Measurements from ENCODE around the gene HOXA10.

HOXA10 gene

DNA sequence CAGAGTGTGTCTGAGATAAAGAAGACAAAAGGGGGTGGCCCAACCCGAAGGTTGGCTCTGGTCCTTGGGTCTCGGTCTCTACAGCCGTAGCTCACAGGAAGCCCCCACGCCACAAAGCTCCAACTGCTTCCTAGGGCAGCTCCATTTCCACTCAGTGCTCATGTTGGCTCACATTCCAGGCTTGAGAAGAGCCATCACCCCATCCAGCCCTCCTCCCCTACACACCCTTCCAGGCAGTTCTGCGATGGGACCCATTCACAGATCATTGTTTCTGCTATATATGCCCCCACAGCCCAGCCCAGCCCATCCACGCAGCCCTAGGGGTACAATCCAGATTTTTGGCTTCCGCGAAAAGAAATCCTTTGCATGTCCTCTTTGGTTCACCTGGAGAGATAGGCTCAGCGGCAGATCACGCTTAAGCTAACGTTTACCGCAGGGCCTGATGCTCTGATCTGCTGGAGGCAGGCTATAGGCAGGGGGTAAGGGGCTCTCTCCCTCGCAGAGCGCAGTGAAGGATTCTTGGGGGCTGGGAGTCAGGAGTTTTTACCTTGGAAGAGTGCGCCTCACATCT, 17.1 kb upstream of the HOXA10 start:
- DNase-seq (ENCODE audit: low read depth in 2 of 2), result no peak

DNA sequence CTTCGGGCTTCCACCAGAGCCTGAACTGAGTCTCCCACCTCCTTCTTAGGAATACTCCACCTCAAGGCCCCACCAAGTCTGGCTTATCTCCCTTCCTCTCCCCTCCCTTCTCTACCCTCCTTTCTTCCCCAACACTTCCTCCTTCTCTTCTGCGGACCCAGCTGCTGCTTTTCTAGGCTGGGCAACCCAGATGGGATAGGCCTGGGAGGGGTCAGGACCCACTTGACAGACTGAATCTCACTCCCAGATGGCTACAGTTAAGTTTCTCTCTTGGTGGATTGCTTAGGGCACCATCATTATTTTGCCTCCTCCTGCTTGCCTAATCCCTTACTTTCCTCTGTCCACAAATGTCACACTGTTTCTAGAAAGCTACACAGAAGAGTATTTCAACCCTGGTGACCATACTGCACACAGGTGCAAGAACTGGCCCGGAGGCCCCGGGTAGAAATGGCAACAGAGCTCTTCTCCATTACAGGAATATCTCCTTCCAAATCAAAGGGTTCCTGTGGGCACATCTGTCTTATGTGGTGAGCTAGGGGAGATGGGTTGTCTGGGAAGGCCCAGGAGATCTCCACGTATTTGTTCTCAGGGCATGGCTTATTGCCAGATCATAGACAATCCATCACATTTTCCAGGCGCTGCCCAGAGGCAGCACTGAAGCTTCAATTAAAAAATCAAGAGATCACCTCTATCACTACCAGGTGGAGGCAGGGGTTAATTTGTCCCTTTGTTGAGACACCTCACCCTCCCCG, 16.1 kb upstream of the HOXA10 start:
- no peak for DNase-seq (ENCODE audit: low read depth in 2 of 2)

GRCh38 chr7:27189295-27189996, 15.3 kb upstream of the HOXA10 start:
- no peak for DNase-seq (ENCODE audit: low read depth in 2 of 2)

DNA sequence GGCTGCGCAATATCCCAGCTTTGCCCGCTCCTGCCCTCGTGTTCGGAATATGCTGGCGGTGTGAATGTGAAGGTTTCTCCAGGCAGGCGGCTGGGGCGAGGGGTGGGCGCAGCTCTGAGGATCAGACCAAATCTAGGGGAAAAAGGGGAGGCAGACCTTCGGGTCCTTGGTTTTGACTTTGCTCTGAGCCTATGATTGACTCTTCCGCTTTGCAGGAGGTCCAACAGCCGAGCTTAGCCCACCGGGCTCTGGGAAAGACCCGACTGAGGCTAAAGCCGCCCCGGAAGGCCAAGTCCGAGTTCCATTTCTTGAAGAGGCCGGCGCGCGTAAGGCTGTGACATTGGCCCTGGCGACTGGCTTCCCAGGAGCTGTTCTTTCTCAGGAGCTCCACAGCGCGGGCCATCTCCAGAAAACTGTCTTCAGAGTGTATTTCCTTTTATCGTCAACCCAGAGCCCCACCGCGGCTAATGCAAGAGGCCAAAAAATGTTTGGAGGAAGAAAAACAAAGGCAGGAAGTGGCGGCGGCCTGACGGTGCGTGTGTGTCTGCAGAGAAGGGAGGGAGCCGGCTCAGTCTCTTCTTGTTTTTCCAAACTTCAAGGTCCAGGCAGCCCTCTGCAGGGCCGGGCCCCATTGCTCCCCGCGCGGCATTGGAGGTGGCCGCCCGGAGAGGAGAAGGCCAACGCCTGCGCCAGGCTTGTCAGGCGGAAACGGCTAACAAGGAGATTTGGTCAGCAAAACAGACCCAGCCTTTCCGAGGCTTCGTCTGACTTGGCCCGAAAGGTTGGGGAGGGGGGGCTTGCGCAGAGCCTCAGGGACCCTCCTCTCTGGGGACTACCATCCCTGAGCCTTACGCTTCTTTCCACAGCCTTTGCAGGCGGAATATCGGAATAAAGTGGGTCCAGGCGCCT, 14.5 kb upstream of the HOXA10 start:
- DNase-seq (ENCODE audit: low read depth in 2 of 2), result no peak

GRCh38 chr7:27187475-27188385, 13.6 kb upstream of the HOXA10 start:
- DNase-seq (ENCODE audit: low read depth in 2 of 2), result no peak

GRCh38 chr7:27186668-27187474, 12.8 kb upstream of the HOXA10 start:
- DNase-seq (ENCODE audit: low read depth in 2 of 2), result no peak

DNA sequence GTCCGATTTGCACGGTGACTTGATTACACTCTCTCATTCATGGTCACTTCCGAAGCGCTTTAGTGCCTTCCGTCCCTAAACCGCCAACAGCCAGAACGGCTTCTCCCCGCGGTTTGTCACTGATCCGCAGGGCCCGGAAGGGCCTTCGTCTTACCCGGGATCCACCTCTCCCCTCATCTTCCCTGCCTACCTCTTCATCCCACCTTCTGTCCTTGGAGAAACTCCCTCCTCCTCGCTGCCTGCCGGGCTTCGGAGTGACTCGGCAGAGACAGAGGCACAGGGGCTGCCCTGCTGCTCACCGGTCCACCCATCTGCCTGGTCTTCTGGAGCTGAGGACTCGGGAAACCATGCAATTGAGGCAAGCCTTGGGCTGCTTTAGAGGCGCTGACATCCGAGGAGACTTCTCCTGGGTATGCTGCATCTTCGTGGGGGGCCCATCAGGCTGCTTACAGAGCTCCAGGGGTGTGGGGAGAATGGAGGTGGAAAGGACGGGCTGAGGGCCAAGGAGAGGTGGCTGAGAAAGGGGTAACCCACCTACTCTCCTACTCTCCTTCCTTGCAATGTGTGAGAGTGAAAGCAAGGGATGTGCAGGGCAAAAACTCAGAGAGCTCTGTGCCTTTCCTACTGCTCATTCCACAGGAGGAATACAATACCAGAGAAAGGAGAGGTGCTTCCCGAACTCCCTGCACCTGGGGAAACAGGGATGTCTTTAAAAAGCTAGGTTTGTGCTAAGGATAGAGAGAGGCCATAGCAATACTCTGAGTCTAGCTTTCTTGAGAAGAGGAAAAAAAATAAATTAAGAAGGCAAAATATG, 11.9 kb upstream of the HOXA10 start:
- no peak for DNase-seq (ENCODE audit: low read depth in 2 of 2)

GRCh38 chr7:27185013-27185853, 11.1 kb upstream of the HOXA10 start, which contains the start of gene HOXA11:
Gene HOXA11 (minus strand): TSS chr7:27185232. CDS start chr7:27185144, 88 bp downstream.
- DNase-seq (ENCODE audit: low read depth in 2 of 2), result no peak

GRCh38 chr7:27184337-27185012, 10.4 kb upstream of the HOXA10 start:
- DNase-seq (ENCODE audit: low read depth in 2 of 2), result no peak

- no peak for DNase-seq (ENCODE audit: low read depth in 2 of 2)
Observed at GRCh38 chr7:27183682-27184336, 9.7 kb upstream of the HOXA10 start.

DNA sequence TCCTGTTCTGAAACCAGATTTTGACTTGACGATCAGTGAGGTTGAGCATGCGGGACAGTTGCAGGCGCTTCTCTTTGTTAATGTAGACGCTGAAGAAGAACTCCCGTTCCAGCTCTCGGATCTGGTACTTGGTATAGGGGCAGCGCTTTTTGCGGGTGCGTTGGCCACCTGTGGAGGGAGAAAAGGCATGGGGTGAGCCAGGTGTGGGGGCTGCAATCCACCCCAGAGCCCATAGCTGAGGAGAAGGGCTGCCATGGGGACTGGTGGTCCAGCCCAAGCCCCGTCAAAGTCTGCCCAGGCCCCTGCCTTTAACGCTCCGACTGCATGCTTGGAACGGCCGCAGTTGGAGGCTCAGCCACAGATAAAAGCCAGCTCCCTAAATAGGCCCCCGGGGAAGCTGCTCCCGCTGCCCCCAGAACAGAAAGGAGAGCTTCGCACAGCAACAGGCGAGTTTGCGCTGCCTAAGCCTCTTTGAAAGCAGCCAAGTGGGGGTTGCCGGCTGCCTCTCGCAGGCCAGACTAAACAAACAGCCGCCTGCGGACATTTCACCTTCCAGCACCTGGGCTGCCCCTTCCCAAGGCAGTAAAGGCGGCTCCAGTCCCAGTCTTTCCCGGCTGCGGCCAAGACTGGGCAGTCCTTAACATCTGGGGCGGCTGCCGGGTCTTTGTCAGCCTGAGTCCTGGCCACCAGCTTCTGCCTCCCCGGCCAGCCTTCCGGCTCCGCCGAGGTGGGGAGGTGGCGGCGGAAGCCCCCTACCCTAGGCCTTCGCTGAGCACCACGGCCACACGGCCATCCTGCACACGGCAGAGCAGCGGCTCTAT, 9.0 kb upstream of the HOXA10 start:
- DNase-seq (ENCODE audit: low read depth in 2 of 2), result no peak

DNA sequence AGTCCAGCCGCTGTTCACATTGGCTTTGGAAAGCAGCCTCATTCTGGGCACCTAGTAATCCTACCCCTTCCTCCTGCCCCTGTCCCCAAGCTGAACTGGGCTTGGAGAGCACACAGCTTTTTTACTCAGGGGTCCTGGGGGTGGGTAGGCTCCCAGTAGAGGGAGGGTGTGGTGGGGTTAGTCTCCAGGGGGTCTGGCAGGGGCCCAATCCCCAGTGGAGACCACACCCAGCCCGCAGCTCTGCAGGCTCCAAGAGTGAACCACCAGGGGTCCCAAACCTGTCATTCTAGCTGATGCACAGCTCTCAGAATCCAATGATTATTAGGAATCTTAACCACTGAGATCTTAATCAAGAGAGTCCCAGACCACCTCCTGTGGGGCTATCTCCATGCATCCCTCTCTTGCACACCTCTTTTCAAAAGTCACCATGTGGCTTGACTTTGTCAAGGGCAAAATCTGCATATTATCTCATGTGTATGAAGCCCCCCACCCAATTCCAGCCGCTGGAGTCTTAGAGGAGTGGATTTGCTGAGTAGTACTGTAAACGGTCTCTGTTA, 8.2 kb upstream of the HOXA10 start:
- DNase-seq (ENCODE audit: low read depth in 2 of 2), result no peak

DNA sequence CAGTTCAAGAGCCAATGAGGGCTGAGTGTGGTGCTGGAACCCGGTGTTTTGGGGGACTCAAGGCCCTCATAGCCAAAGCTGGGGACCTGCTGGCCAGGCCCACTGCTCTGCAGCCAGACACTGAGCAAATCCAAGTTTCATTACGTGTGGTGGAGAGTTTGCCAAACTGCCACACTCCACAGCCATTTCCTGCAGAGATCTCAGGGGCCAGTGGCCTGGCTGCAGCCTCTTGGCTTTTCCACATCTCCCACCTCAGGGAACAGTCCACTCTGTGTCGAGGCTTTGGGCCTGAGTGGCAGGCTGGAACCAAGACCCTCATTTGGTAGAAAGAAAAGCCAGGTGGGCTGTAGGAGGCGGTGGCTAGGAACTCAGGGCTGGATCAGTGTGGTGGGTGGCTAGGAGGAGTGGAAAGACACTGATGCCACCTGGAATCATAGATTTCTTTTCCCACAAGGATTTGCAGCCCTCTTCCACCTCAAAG, 7.7 kb upstream of the HOXA10 start:
- no peak for DNase-seq (ENCODE audit: low read depth in 2 of 2)

GRCh38 chr7:27180431-27181420, 6.6 kb upstream of the HOXA10 start:
- no peak for DNase-seq (ENCODE audit: low read depth in 2 of 2)

Measured in stimulated activated CD4-positive, alpha-beta T cell treated with anti-CD3 and anti-CD28 coated beads, Interleukin-1b, Interleukin-23, amount 100 ng/mL, for 1 hour (primary cell).